GM21367 (cell line): ENCODE measurements around the gene PJA1.

Source experiments
- ATAC-seq: cut with Tn5 transposase; IDR thresholded peaks from one replicate; pipeline ENCODE4 v1.9.1; 2021; ENCODE audit not compliant: unreplicated experiment

Gene PJA1

GRCh38 chrX:69116077-69116476, 49.2 kb downstream of the PJA1 start:
- no peak for ATAC-seq

- ATAC-seq = no peak
These were observed 51.5 kb downstream of the PJA1 start for GRCh38 chrX:69113723-69114122.
